CD4-positive, CD25-positive, alpha-beta regulatory T cell (primary cell): ENCODE results near the gene IFNA1. TPM values are rescaled to one million over a fixed set of nuclear protein-coding genes. Genes with fewer than 3 reads are reported as not detected.

Source experiments
- ATAC-seq, 2 donors: fragments of 150-1000 bp; cut with Tn5 transposase; one replicate each; pipeline ENCODE4 v1.10.0; 2021; ENCODE audit warnings: low read depth in 2 of 2, moderate number of reproducible peaks in 2 of 2, moderate library complexity in 1 of 2
- DNase-seq, 3 donors: peaks; one replicate each; pipeline versions ENCODE4 v3.0.0 to v3.0.0-alpha.2; 2012 to 2022; ENCODE audit warnings: mixed read lengths in 1 of 3
- H3K27ac ChIP-seq: one replicate; pipeline ENCODE4 v1.7.0; 2013; ENCODE audit warnings: mild to moderate bottlenecking, low read length; ENCODE audit not compliant: insufficient read depth, poor library complexity, severe bottlenecking
- H3K27me3 ChIP-seq: one replicate; pipeline ENCODE4 v1.7.0; 2013; ENCODE audit warnings: low read length; ENCODE audit not compliant: control insufficient read depth, insufficient read depth
- H3K36me3 ChIP-seq: one replicate; pipeline ENCODE4 v1.7.0; 2013; ENCODE audit warnings: mild to moderate bottlenecking, low read length, moderate library complexity; ENCODE audit not compliant: control insufficient read depth, insufficient read depth
- H3K4me1 ChIP-seq: 2 replicates; pipeline ENCODE4 v1.7.0; 2013; ENCODE audit warnings: mild to moderate bottlenecking, low read length; ENCODE audit not compliant: insufficient read depth, control insufficient read depth, poor library complexity, severe bottlenecking
- H3K4me3 ChIP-seq: one replicate; pipeline ENCODE4 v1.7.0; 2013; ENCODE audit warnings: low read depth, mild to moderate bottlenecking, low read length, moderate library complexity
- H3K9me3 ChIP-seq, 2 experiments: 1 replicate in 1 of 2; 2 replicates in 1 of 2; pipeline ENCODE4 v1.7.0; 2013; ENCODE audit warnings: low read length in 2 of 2, mild to moderate bottlenecking in 1 of 2, moderate library complexity in 1 of 2; ENCODE audit not compliant: control insufficient read depth in 2 of 2
- H3K27ac Mint-ChIP-seq, 3 donors: one replicate each; pipeline ENCODE4 v1.8.0; 2020 to 2022; ENCODE audit warnings: mild to moderate bottlenecking in 3 of 3, mixed read lengths in 3 of 3, moderate library complexity in 2 of 3
- H3K27me3 Mint-ChIP-seq: one replicate; pipeline ENCODE4 v1.8.0; 2022; ENCODE audit warnings: mild to moderate bottlenecking, mixed read lengths
- H3K36me3 Mint-ChIP-seq: one replicate; pipeline ENCODE4 v1.8.0; 2020; ENCODE audit warnings: mixed read lengths
- H3K4me1 Mint-ChIP-seq, 4 donors: one replicate each; pipeline ENCODE4 v1.8.0; 2020 to 2022; ENCODE audit warnings: mixed read lengths in 4 of 4, mild to moderate bottlenecking in 1 of 4
- H3K4me3 Mint-ChIP-seq, 4 donors: one replicate each; pipeline ENCODE4 v1.8.0; 2020 to 2022; ENCODE audit warnings: mild to moderate bottlenecking in 4 of 4, mixed read lengths in 4 of 4, moderate library complexity in 3 of 4
- H3K9me3 Mint-ChIP-seq, 7 donors: one replicate each; pipeline ENCODE4 v1.8.0; 2020 to 2022; ENCODE audit warnings: mixed read lengths in 7 of 7, mild to moderate bottlenecking in 3 of 7, moderate library complexity in 2 of 7
- polyA plus RNA-seq, 4 donors: library from polyadenylated mRNA; unstranded; fragments of 300-500 nt; fragmentation: Illumina TruSeq; gene quantifications; one replicate each; pipeline ENCODE4 v1.2.3, GENCODE V29; 2021
- total RNA-seq: library from RNA; stranded (reverse); gene quantifications from one replicate; pipeline ENCODE4 v1.2.3, GENCODE V29; 2022

The IFNA1 gene
- total and polyA plus RNA-seq, 5 donors from 2014 or later = not detected

GRCh38 chr9:21452681-21453080 is 12.4 kb downstream of the IFNA1 start:
- no peak overlapping the region for H3K27ac Mint-ChIP-seq
- H3K27me3 Mint-ChIP-seq = peaks cover 15% of the 10 kb centered on the region
- no peak overlapping the region for H3K4me3 ChIP-seq
- peaks cover 0 to 2% (median 0%) of the 10 kb centered on the region in 7 donors for H3K9me3 Mint-ChIP-seq
- no peaks in the 10 kb centered on the region for H3K36me3 ChIP-seq
- no peaks in the 10 kb centered on the region for H3K9me3 ChIP-seq
- H3K4me3 Mint-ChIP-seq = no peak overlapping the region
- no peak overlapping the region for H3K27ac ChIP-seq
- H3K4me1 ChIP-seq = no peaks in the 10 kb centered on the region
- peaks cover 3% of the 10 kb centered on the region for H3K27me3 ChIP-seq
- DNase-seq (no peak), ATAC-seq (no peak)
- no peaks in the 10 kb centered on the region for H3K4me1 Mint-ChIP-seq
- H3K36me3 Mint-ChIP-seq = no peaks in the 10 kb centered on the region

- no peak for DNase-seq
- H3K9me3 Mint-ChIP-seq = peaks cover 0 to 2% (median 0%) of the 10 kb centered on the region in 7 donors
- peaks cover 15% of the 10 kb centered on the region for H3K27me3 Mint-ChIP-seq
- Histone ChIP-seq H3K9me3 (no peaks in the 10 kb centered on the region), H3K27ac (no peak overlapping the region), H3K36me3 (no peaks in the 10 kb centered on the region), H3K4me3 (no peak overlapping the region), H3K27me3 (peaks cover 3% of the 10 kb centered on the region), H3K4me1 (no peaks in the 10 kb centered on the region)
- H3K4me3 Mint-ChIP-seq = no peak overlapping the region
- H3K4me1 Mint-ChIP-seq = no peaks in the 10 kb centered on the region
- H3K27ac Mint-ChIP-seq = no peak overlapping the region
- ATAC-seq = no peak
- no peaks in the 10 kb centered on the region for H3K36me3 Mint-ChIP-seq
Measured at GRCh38 chr9:21454149-21454548, 13.9 kb downstream of the IFNA1 start.

- Histone ChIP-seq H3K27me3 (peaks cover 3% of the 10 kb centered on the region), H3K36me3 (no peaks in the 10 kb centered on the region), H3K27ac (no peak overlapping the region), H3K4me1 (no peaks in the 10 kb centered on the region), H3K9me3 (no peaks in the 10 kb centered on the region), H3K4me3 (no peak overlapping the region)
- peak in 1 of 2 donors; percentile 39 for ATAC-seq
- H3K9me3 Mint-ChIP-seq = peaks cover 0 to 3% (median 0%) of the 10 kb centered on the region in 7 donors
- DNase-seq = peak in 2 of 3 donors; percentile 5 to 36
- no peak overlapping the region for H3K27ac Mint-ChIP-seq
- H3K27me3 Mint-ChIP-seq = peaks cover 15% of the 10 kb centered on the region
- H3K36me3 Mint-ChIP-seq = no peaks in the 10 kb centered on the region
- no peak overlapping the region for H3K4me3 Mint-ChIP-seq
- H3K4me1 Mint-ChIP-seq = no peaks in the 10 kb centered on the region
Measured at GRCh38 chr9:21455320-21455719, 15.1 kb downstream of the IFNA1 start.

- Mint-ChIP-seq H3K27me3 (peaks cover 17% of the 10 kb centered on the region), H3K4me1 (no peaks in the 10 kb centered on the region), H3K36me3 (no peaks in the 10 kb centered on the region), H3K4me3 (no peak overlapping the region), H3K27ac (no peak overlapping the region), H3K9me3 (peaks cover 0 to 18% (median 6%) of the 10 kb centered on the region in 7 donors)
- H3K4me1 ChIP-seq = no peaks in the 10 kb centered on the region
- no peaks in the 10 kb centered on the region for H3K36me3 ChIP-seq
- H3K27me3 ChIP-seq = peaks cover 4% of the 10 kb centered on the region
- no peaks in the 10 kb centered on the region for H3K9me3 ChIP-seq
- DNase-seq (no peak), ATAC-seq (no peak)
- H3K4me3 ChIP-seq = no peak overlapping the region
- H3K27ac ChIP-seq = no peak overlapping the region
Measured at GRCh38 chr9:21461377-21461776, 21.1 kb downstream of the IFNA1 start.

GRCh38 chr9:21465138-21465537 is 24.9 kb downstream of the IFNA1 start:
- Mint-ChIP-seq H3K4me1 (no peaks in the 10 kb centered on the region), H3K4me3 (no peak overlapping the region), H3K27me3 (peaks cover 17% of the 10 kb centered on the region), H3K27ac (no peak overlapping the region), H3K36me3 (no peaks in the 10 kb centered on the region), H3K9me3 (peaks cover 0 to 16% (median 4%) of the 10 kb centered on the region in 7 donors)
- DNase-seq (no peak), ATAC-seq (no peak)
- Histone ChIP-seq H3K4me3 (no peak overlapping the region), H3K4me1 (no peaks in the 10 kb centered on the region), H3K36me3 (no peaks in the 10 kb centered on the region), H3K27me3 (peaks cover 4% of the 10 kb centered on the region), H3K27ac (no peak overlapping the region), H3K9me3 (no peaks in the 10 kb centered on the region)

GRCh38 chr9:21465859-21466518 is 25.8 kb downstream of the IFNA1 start:
- H3K4me3 Mint-ChIP-seq = no peak overlapping the region
- peak in 2 of 3 donors; percentile 20 to 68 for DNase-seq
- H3K27ac Mint-ChIP-seq = no peak overlapping the region
- H3K9me3 Mint-ChIP-seq = peaks cover 0 to 16% (median 4%) of the 10 kb centered on the region in 7 donors
- Histone ChIP-seq H3K4me1 (no peaks in the 10 kb centered on the region), H3K9me3 (no peaks in the 10 kb centered on the region), H3K27me3 (peaks cover 4% of the 10 kb centered on the region), H3K4me3 (no peak overlapping the region), H3K27ac (no peak overlapping the region), H3K36me3 (no peaks in the 10 kb centered on the region)
- no peaks in the 10 kb centered on the region for H3K4me1 Mint-ChIP-seq
- peaks cover 11% of the 10 kb centered on the region for H3K27me3 Mint-ChIP-seq
- ATAC-seq = no peak
- H3K36me3 Mint-ChIP-seq = no peaks in the 10 kb centered on the region

GRCh38 chr9:21470126-21470525 is 29.9 kb downstream of the IFNA1 start:
- Mint-ChIP-seq H3K36me3 (no peaks in the 10 kb centered on the region), H3K9me3 (no peaks in the 10 kb centered on the region), H3K4me3 (no peak overlapping the region), H3K4me1 (no peaks in the 10 kb centered on the region), H3K27ac (no peak overlapping the region), H3K27me3 (peaks cover 5% of the 10 kb centered on the region)
- H3K9me3 ChIP-seq = no peaks in the 10 kb centered on the region
- no peaks in the 10 kb centered on the region for H3K36me3 ChIP-seq
- peaks cover 4% of the 10 kb centered on the region for H3K27me3 ChIP-seq
- H3K4me3 ChIP-seq = no peak overlapping the region
- no peak overlapping the region for H3K27ac ChIP-seq
- no peaks in the 10 kb centered on the region for H3K4me1 ChIP-seq
- no peak for DNase-seq
- no peak for ATAC-seq

- H3K27ac ChIP-seq = no peak overlapping the region
- H3K27me3 ChIP-seq = peaks cover 4% of the 10 kb centered on the region
- no peak overlapping the region for H3K27ac Mint-ChIP-seq
- H3K4me3 ChIP-seq = no peak overlapping the region
- no peak overlapping the region for H3K4me3 Mint-ChIP-seq
- peaks cover 5% of the 10 kb centered on the region for H3K27me3 Mint-ChIP-seq
- H3K4me1 ChIP-seq = no peaks in the 10 kb centered on the region
- no peaks in the 10 kb centered on the region for H3K4me1 Mint-ChIP-seq
- H3K36me3 Mint-ChIP-seq = no peaks in the 10 kb centered on the region
- no peaks in the 10 kb centered on the region for H3K9me3 ChIP-seq
- H3K36me3 ChIP-seq = no peaks in the 10 kb centered on the region
- no peaks in the 10 kb centered on the region for H3K9me3 Mint-ChIP-seq
- no peak for ATAC-seq
- no peak for DNase-seq
Measured at GRCh38 chr9:21473236-21473635, 33.0 kb downstream of the IFNA1 start.
